SH-SY5Y (cell line): ENCODE data around the gene BMP4.

Experiments
- GATA2 ChIP-seq: IDR thresholded peaks from 2 replicates; pipeline ENCODE4 v1.6.1; 2011; ENCODE audit warnings: mild to moderate bottlenecking, low read depth, low read length
- GATA3 ChIP-seq: IDR thresholded peaks from 2 replicates; pipeline ENCODE4 v1.6.1; 2011; ENCODE audit warnings: low read depth, mild to moderate bottlenecking, low read length, moderate library complexity

BMP4 gene

GRCh38 chr14:53938136-53938837, 18.3 kb downstream of the BMP4 start:
- no peak for TF ChIP-seq GATA2
- TF ChIP-seq GATA3 = no peak

GRCh38 chr14:53934778-53935414, 21.7 kb downstream of the BMP4 start:
- no peak for TF ChIP-seq GATA3
- TF ChIP-seq GATA2 = no peak

- TF ChIP-seq GATA3 (no peak), GATA2 (no peak)
Measured at GRCh38 chr14:53932966-53933365, 23.7 kb downstream of the BMP4 start.

- TF ChIP-seq GATA2 (no peak), GATA3 (no peak)
Measured at GRCh38 chr14:53929871-53930715, 26.5 kb downstream of the BMP4 start.

- TF ChIP-seq GATA3 (no peak), GATA2 (no peak)
Measured at GRCh38 chr14:53927171-53927570, 29.5 kb downstream of the BMP4 start.

- TF ChIP-seq GATA3 = no peak
- no peak for TF ChIP-seq GATA2
Measured at GRCh38 chr14:53925201-53925766, 31.3 kb downstream of the BMP4 start.

- TF ChIP-seq GATA2 (no peak), GATA3 (no peak)
Measured at GRCh38 chr14:53924753-53925152, 31.9 kb downstream of the BMP4 start.

GRCh38 chr14:53921027-53921426, 35.6 kb downstream of the BMP4 start:
- no peak for TF ChIP-seq GATA2
- no peak for TF ChIP-seq GATA3

- TF ChIP-seq GATA2 = no peak
- no peak for TF ChIP-seq GATA3
Measured at GRCh38 chr14:53916239-53916638, 40.4 kb downstream of the BMP4 start.

- TF ChIP-seq GATA3 (no peak), GATA2 (no peak)
Measured at GRCh38 chr14:53915364-53916014, 41.1 kb downstream of the BMP4 start.

GRCh38 chr14:53912021-53912420, 44.6 kb downstream of the BMP4 start:
- TF ChIP-seq GATA3 (no peak), GATA2 (no peak)

GRCh38 chr14:53908416-53908815, 48.2 kb downstream of the BMP4 start:
- TF ChIP-seq GATA2 (no peak), GATA3 (no peak)

- no peak for TF ChIP-seq GATA3
- TF ChIP-seq GATA2 = no peak
Measured at GRCh38 chr14:53902307-53902706, 54.3 kb downstream of the BMP4 start.

GRCh38 chr14:53900499-53900898, 56.1 kb downstream of the BMP4 start:
- no peak for TF ChIP-seq GATA3
- TF ChIP-seq GATA2 = no peak
